K562 (cell line): Measurements from ENCODE around the gene HOXC11. TPM values are rescaled to one million over a fixed set of nuclear protein-coding genes. Genes with fewer than 3 reads are reported as not detected.
A peak's percentile ranks its signal among the peaks of the same experiment; 100 is the strongest.

Experiments
- ELF4 ChIP-seq: fragments of 450-650 bp; formaldehyde crosslinking; IDR thresholded peaks from 2 replicates; pipeline ENCODE4 v1.4.0; 2022; ENCODE audit warnings: missing genetic modification characterization
- GABPB1 ChIP-seq: sonication (generic); formaldehyde crosslinking; IDR thresholded peaks from 2 replicates; pipeline ENCODE4 v1.8.0; 2022; ENCODE audit warnings: mild to moderate bottlenecking, missing genetic modification reagents
- GATAD2B ChIP-seq: fragments of 450-650 bp; IDR thresholded peaks from 2 replicates; pipeline ENCODE4 v1.6.1; 2017; ENCODE audit warnings: mild to moderate bottlenecking, borderline replicate concordance
- KDM5B ChIP-seq: fragments of 200-600 bp; sonication (generic); IDR thresholded peaks from 2 replicates; pipeline ENCODE4 v1.6.1; 2012; ENCODE audit warnings: low read depth, mild to moderate bottlenecking, moderate library complexity, low read length, control low read depth, inconsistent platforms; ENCODE audit not compliant: insufficient replicate concordance
- KHSRP ChIP-seq: fragments of 450-650 bp; IDR thresholded peaks from 2 replicates; pipeline ENCODE4 v1.6.1; 2017
- MAFF ChIP-seq: IDR thresholded peaks from 2 replicates; pipeline ENCODE4 v1.6.1; 2012; ENCODE audit warnings: low read length, improper control_type of control experiment
- MTF1 ChIP-seq: fragments of 250-450 bp; sonication (Bioruptor Pico); IDR thresholded peaks from 2 replicates; pipeline ENCODE4 v1.9.0; 2021; ENCODE audit warnings: moderate library complexity, mild to moderate bottlenecking, inconsistent platforms, borderline replicate concordance
- NFIC ChIP-seq: fragments of 450-650 bp; IDR thresholded peaks from 2 replicates; pipeline ENCODE4 v1.6.1; 2017; ENCODE audit warnings: mild to moderate bottlenecking, inconsistent platforms
- NR3C1 ChIP-seq: sonication (generic); formaldehyde crosslinking; IDR thresholded peaks from 2 replicates; pipeline ENCODE4 v1.8.1; 2022; ENCODE audit warnings: missing genetic modification reagents
- RB1 ChIP-seq: fragments of 450-650 bp; IDR thresholded peaks from 2 replicates; pipeline ENCODE4 v1.6.1; 2017; ENCODE audit warnings: low read depth, mild to moderate bottlenecking
- SAP30 ChIP-seq: fragments of 200-600 bp; sonication (generic); IDR thresholded peaks from 2 replicates; pipeline ENCODE4 v1.6.1; 2012; ENCODE audit warnings: borderline replicate concordance, low read depth, mild to moderate bottlenecking, moderate library complexity, low read length, control low read depth, inconsistent platforms; ENCODE audit not compliant: insufficient read depth, poor library complexity, severe bottlenecking
- SIRT6 ChIP-seq: IDR thresholded peaks from one replicate; pipeline ENCODE4 v1.6.1; 2012; ENCODE audit warnings: low read depth, mild to moderate bottlenecking, control low read depth, inconsistent platforms, low read length, moderate library complexity
- ZNF146 ChIP-seq: IDR thresholded peaks from one replicate; pipeline ENCODE4 v1.6.1; 2018; ENCODE audit warnings: missing compliant biosample characterization; ENCODE audit not compliant: unreplicated experiment
- ZNF79 ChIP-seq: fragments of 250-450 bp; sonication (Bioruptor Pico); IDR thresholded peaks from 2 replicates; pipeline ENCODE4 v1.4.0; 2020; ENCODE audit warnings: low read depth, mild to moderate bottlenecking, moderate library complexity
- polyA plus RNA-seq, 8 experiments: library from polyadenylated mRNA; depleted of rRNA in 4 of 8; stranded (reverse) in 5 of 8; unstranded in 3 of 8; fragments of >200 nt; fragmentation: Nextera tagmentation in 2 of 8; fragmentation: Illumina TruSeq in 1 of 8; extraction: Ambion mirVana in 2 of 8; extraction: Trizol in 1 of 8; gene quantifications; 2 replicates each; pipeline versions ENCODE4 v1.2.1 to v1.2.3, GENCODE V29; 2011 to 2014; ENCODE audit warnings: inconsistent platforms in 1 of 8, missing spikeins in 1 of 8
- total RNA-seq, 7 experiments: library from RNA; depleted of rRNA in 6 of 7; stranded (reverse); fragments of >200 nt in 6 of 7; fragmentation: Illumina TruSeq in 2 of 7; extraction: Trizol in 2 of 7; gene quantifications; 2 replicates each; pipeline versions ENCODE4 v1.2.1 to v1.2.3, GENCODE V29; 2011 to 2021; ENCODE audit warnings: low replicate concordance in 1 of 7
- TF ChIP-seq, protein P1 (sequence below), 2 experiments: IDR thresholded peaks; 2 replicates each; pipeline ENCODE4 v1.6.1; 2011; ENCODE audit warnings: borderline replicate concordance in 1 of 2, control low read depth in 1 of 2, low read depth in 1 of 2, low read length in 1 of 2, mild to moderate bottlenecking in 1 of 2, mixed read lengths in 1 of 2, moderate library complexity in 1 of 2; ENCODE audit not compliant: insufficient read depth in 1 of 2, insufficient read length in 1 of 2, poor library complexity in 1 of 2, severe bottlenecking in 1 of 2; ENCODE audit errors: extremely low read depth in 1 of 2
- TF ChIP-seq, protein P2 (sequence below): sonication (generic); formaldehyde crosslinking; IDR thresholded peaks from 2 replicates; pipeline ENCODE4 v1.8.1; 2023; ENCODE audit warnings: mild to moderate bottlenecking, missing genetic modification reagents
- TF ChIP-seq, protein P3 (sequence below), 3 experiments: fragments of 200-800 bp in 1 of 3; sonication (Bioruptor generic) in 1 of 3; sonication (generic) in 1 of 3; formaldehyde crosslinking in 1 of 3; IDR thresholded peaks; 2 replicates each; pipeline versions ENCODE4 v1.6.1 to v1.8.0; 2016 to 2022; ENCODE audit warnings: mild to moderate bottlenecking in 2 of 3, missing compliant biosample characterization in 2 of 3, missing genetic modification characterization in 2 of 3, missing genetic modification reagents in 1 of 3
- TF ChIP-seq, protein P4 (sequence below): fragments of 450-650 bp; IDR thresholded peaks from 2 replicates; pipeline ENCODE4 v1.6.1; 2018; ENCODE audit not compliant: partially characterized antibody

HOXC11 gene
- total and polyA plus RNA-seq, 9 of the 15 experiments (the other 6 are each of a cell fraction or from before 2014, with no cell fraction given) = not detected

DNA sequence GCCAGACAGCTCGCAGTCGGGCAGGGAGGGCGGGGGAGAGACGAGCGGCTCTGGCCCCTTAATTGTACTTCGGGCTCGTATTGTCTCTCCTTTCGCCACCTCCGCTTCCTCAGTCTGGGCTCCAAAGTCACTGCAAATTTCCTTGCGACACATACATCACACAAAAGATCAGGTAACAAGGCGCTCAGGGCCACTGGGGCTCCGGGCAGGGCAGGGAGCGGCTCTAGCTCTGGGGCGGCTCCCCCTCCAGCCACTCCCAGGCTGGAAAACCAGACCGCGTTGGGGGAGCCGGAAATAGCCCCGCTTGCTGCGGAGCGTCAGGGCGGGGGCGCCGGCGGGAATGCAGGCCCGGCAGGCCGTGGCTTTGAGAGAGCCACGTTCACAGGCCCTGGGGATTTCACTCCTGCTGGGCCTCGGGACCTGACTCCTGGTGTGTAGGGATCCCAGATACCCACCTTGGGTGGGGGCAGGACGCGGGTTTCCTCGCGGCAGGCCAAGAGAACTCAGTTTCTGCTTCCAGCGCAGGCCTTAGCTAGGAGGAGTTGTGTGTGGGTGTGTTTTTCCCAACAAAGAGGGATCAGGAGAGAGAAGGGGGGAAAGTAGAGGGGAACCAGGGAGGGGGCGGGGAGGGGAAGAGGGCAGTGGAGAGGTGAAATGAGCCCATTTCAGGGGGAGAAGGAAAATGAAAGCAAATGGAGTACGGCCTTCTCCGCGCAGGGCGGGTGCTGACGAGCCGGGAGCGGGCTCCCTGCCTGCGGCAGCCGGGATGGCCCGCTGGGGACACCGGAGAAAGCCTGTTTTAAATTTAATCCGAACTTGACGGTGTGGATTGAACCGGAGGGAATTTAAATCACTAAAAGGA lies 22.7 kb downstream of the HOXC11 start (continued):
- TF ChIP-seq, protein P1, sequence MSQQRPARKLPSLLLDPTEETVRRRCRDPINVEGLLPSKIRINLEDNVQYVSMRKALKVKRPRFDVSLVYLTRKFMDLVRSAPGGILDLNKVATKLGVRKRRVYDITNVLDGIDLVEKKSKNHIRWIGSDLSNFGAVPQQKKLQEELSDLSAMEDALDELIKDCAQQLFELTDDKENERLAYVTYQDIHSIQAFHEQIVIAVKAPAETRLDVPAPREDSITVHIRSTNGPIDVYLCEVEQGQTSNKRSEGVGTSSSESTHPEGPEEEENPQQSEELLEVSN (IDR thresholded peaks at IDR 0.05; ENCODE audit: borderline replicate concordance in 1 of 2, extremely low read depth in 1 of 2, insufficient read depth in 1 of 2, insufficient read length in 1 of 2, low read depth in 1 of 2, low read length in 1 of 2, poor library complexity in 1 of 2, severe bottlenecking in 1 of 2) = peak; percentile 33 to 71
- TF ChIP-seq KDM5B = peak; percentile 83
- peak; percentile 84 for TF ChIP-seq GABPB1 (CRISPR knock-in tag)
- no peak for TF ChIP-seq ZNF79 (CRISPR knock-in tag)
- TF ChIP-seq RB1 = peak; percentile 46; the same call in 1 of the 2 replicates
- no peak for TF ChIP-seq KHSRP
- 0 out of 2 replicates have a peak, but pooled peaks have one; percentile 35 for TF ChIP-seq NFIC
- no peak for TF ChIP-seq ZNF146 (CRISPR knock-in tag)
- no peak for TF ChIP-seq NR3C1
- TF ChIP-seq SAP30 = peak; percentile 27
- no peak for TF ChIP-seq GATAD2B
- TF ChIP-seq MTF1 (CRISPR knock-in tag) = no peak
- no peak for TF ChIP-seq ELF4
- TF ChIP-seq, protein P2, sequence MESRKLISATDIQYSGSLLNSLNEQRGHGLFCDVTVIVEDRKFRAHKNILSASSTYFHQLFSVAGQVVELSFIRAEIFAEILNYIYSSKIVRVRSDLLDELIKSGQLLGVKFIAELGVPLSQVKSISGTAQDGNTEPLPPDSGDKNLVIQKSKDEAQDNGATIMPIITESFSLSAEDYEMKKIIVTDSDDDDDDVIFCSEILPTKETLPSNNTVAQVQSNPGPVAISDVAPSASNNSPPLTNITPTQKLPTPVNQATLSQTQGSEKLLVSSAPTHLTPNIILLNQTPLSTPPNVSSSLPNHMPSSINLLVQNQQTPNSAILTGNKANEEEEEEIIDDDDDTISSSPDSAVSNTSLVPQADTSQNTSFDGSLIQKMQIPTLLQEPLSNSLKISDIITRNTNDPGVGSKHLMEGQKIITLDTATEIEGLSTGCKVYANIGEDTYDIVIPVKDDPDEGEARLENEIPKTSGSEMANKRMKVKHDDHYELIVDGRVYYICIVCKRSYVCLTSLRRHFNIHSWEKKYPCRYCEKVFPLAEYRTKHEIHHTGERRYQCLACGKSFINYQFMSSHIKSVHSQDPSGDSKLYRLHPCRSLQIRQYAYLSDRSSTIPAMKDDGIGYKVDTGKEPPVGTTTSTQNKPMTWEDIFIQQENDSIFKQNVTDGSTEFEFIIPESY (CRISPR knock-in tag) = 0 out of 2 replicates have a peak, but pooled peaks have one; percentile 24
- TF ChIP-seq SIRT6 = no peak
- no peak for TF ChIP-seq MAFF
- TF ChIP-seq, protein P3, sequence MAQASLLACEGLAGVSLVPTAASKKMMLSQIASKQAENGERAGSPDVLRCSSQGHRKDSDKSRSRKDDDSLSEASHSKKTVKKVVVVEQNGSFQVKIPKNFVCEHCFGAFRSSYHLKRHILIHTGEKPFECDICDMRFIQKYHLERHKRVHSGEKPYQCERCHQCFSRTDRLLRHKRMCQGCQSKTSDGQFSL (CRISPR knock-in tag; IDR thresholded peaks at IDR 0.05) = peak; percentile 91
- TF ChIP-seq, protein P3 (tag; IDR thresholded peaks at IDR 0.05) = peak in 1 of 2 experiments; percentile 90; a peak in 2 of 4 replicates
- TF ChIP-seq, protein P4, sequence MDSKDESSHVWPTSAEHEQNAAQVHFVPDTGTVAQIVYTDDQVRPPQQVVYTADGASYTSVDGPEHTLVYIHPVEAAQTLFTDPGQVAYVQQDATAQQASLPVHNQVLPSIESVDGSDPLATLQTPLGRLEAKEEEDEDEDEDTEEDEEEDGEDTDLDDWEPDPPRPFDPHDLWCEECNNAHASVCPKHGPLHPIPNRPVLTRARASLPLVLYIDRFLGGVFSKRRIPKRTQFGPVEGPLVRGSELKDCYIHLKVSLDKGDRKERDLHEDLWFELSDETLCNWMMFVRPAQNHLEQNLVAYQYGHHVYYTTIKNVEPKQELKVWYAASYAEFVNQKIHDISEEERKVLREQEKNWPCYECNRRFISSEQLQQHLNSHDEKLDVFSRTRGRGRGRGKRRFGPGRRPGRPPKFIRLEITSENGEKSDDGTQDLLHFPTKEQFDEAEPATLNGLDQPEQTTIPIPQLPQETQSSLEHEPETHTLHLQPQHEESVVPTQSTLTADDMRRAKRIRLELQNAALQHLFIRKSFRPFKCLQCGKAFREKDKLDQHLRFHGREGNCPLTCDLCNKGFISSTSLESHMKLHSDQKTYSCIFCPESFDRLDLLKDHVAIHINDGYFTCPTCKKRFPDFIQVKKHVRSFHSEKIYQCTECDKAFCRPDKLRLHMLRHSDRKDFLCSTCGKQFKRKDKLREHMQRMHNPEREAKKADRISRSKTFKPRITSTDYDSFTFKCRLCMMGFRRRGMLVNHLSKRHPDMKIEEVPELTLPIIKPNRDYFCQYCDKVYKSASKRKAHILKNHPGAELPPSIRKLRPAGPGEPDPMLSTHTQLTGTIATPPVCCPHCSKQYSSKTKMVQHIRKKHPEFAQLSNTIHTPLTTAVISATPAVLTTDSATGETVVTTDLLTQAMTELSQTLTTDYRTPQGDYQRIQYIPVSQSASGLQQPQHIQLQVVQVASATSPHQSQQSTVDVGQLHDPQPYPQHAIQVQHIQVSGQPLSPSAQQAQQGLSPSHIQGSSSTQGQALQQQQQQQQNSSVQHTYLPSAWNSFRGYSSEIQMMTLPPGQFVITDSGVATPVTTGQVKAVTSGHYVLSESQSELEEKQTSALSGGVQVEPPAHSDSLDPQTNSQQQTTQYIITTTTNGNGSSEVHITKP = peak; percentile 56
